NCI-H526 (cell line): Measurements from ENCODE around the gene ATP2A1.
"Not testable (repeated sequence)": the region's sequence is repeated elsewhere in the genome, so short reads cannot be mapped to it uniquely, and the experiment has no call there.

Source experiments
- DNase-seq, 2 experiments: peaks; one replicate each; lab custom pipeline; 2025; lab: John Stamatoyannopoulos, UW

The ATP2A1 gene

GRCh38 chr16:28935924-28936783 is 57.9 kb downstream of the ATP2A1 start:
- peak; percentile 45 to 91 for DNase-seq

- no peak for DNase-seq
Observed at GRCh38 chr16:28936784-28937155, 58.5 kb downstream of the ATP2A1 start.

- DNase-seq: no peak
Observed at GRCh38 chr16:28937222-28937876, 59.1 kb downstream of the ATP2A1 start.

- DNase-seq: no peak
Observed at GRCh38 chr16:28938721-28939120, 60.4 kb downstream of the ATP2A1 start.

GRCh38 chr16:28939825-28940224 is 61.5 kb downstream of the ATP2A1 start:
- DNase-seq: not testable (repeated sequence)

GRCh38 chr16:28943281-28943680 is 65.0 kb downstream of the ATP2A1 start:
- DNase-seq: no peak

- DNase-seq: no peak
Observed at GRCh38 chr16:28946681-28947080, 68.4 kb downstream of the ATP2A1 start.

GRCh38 chr16:28950648-28951409 is 72.5 kb downstream of the ATP2A1 start, which contains the start of gene NFATC2IP:
Gene NFATC2IP, plus strand, starts transcription at chr16:28950937. Its CDS starts 75 bp downstream, at chr16:28951012.
- DNase-seq: peak; percentile 99

- no peak for DNase-seq
Observed at GRCh38 chr16:28951410-28951943, 73.2 kb downstream of the ATP2A1 start.
